COR-L47 (cell line): ENCODE measurements around the gene OR11H12.
"Not testable (repeated sequence)": the region's sequence is repeated elsewhere in the genome, so short reads cannot be mapped to it uniquely, and the experiment has no call there.

ENCODE experiments used
- DNase-seq: peaks from one replicate; lab custom pipeline; 2025; lab: John Stamatoyannopoulos, UW

The OR11H12 gene

GRCh38 chr14:18600817-18601216 lies at the start of gene OR11H12:
Gene OR11H12, plus strand, starts transcription at chr14:18601117. Its CDS starts 0 bp downstream, at chr14:18601117.
- not testable (repeated sequence) for DNase-seq

GRCh38 chr14:18582908-18583307 lies 18.0 kb upstream of the OR11H12 start:
- DNase-seq = not testable (repeated sequence)

GRCh38 chr14:18626610-18627213 lies 25.8 kb downstream of the OR11H12 start:
- not testable (repeated sequence) for DNase-seq

GRCh38 chr14:18636066-18636465 lies 35.1 kb downstream of the OR11H12 start:
- not testable (repeated sequence) for DNase-seq

GRCh38 chr14:18638032-18638431 lies 37.1 kb downstream of the OR11H12 start:
- not testable (repeated sequence) for DNase-seq

GRCh38 chr14:18638785-18639184 lies 37.9 kb downstream of the OR11H12 start:
- not testable (repeated sequence) for DNase-seq

- DNase-seq = not testable (repeated sequence)
These were observed 45.3 kb downstream of the OR11H12 start for GRCh38 chr14:18646075-18646730.
